ENCODE results near the gene LAT. TPM values are rescaled to one million over a fixed set of nuclear protein-coding genes. Genes with fewer than 3 reads are reported as not detected.
A peak's percentile ranks its signal among the peaks of the same experiment; 100 is the strongest.
"Not testable (repeated sequence)": the region's sequence is repeated elsewhere in the genome, so short reads cannot be mapped to it uniquely, and the experiment has no call there.

The LAT gene
- total RNA-seq, 8 experiments from 2014 or later: 0.71 to 6.2 (median 3.4) TPM

DNA sequence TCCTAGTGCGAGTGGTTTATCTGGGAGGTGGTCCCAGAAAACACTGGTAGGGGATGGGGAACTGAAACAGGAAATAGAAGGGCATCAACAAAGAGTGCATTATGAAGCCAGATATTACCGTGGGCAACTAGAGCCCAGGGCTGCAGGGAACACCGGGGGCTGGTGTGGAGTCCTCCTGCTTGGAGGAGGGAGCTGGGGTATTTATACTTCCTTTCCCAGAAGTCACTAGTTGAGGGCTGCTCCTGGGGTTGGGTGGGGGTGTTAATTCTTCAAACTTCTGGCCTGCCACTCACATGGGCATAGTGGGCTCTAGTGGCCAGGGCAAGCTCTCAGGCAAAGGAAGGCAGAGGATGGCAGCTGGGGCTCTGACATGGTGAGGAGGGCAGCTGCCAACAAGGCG lies 14.7 kb downstream of the LAT start:
- in situ Hi-C loops (cut with MboI; ENCODE audit: low pct_unique_long_range_greater_than_20kb in 2 of 9, low sequenced_read_pairs in 9 of 9, unreplicated experiment in 9 of 9): no loop called here
- Histone ChIP-seq H3K4me1 (replicated peaks in 1 of 2) (no peaks in the 10 kb centered on the region), H3K27ac (no peak overlapping the region), H3K4me3 (no peak overlapping the region)
- WGBS, 10 experiments: 45 to 100% (median 75%) methylated on average over 1 to 4 of the region's 4 CpGs; no CpG with 5 or more reads in 3 of the 10 experiments
- ATAC-seq (replicated peaks in 6 of 8): no peak

DNA sequence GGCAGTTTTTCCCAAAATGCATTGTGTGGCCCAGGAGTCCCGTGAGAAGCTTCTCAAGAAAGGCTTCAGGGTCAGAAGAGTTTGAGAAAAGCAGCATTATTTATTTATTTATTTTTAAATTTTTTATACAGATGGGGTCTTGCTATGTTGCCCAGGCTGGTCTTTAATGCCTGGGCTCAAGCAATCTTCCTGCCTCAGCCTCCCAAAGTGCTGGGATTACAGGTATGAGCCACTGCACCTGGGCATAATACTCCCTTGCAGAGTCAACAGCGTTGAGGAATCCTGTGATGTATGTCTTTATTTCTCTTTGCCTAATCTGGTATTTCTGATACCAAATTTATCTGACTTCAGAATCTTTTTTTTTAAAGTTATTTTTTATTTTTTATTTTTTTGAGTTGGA lies 15.2 kb downstream of the LAT start:
- Histone ChIP-seq H3K27ac (no peak overlapping the region), H3K4me1 (replicated peaks in 1 of 2) (no peaks in the 10 kb centered on the region), H3K4me3 (no peak overlapping the region)
- in situ Hi-C loops (cut with MboI; ENCODE audit: low pct_unique_long_range_greater_than_20kb in 2 of 9, low sequenced_read_pairs in 9 of 9, unreplicated experiment in 9 of 9): no loop called here
- WGBS, 10 experiments: 68 to 100% (median 92%) methylated on average over 1 to 2 of the region's 2 CpGs; no CpG with 5 or more reads in 2 of the 10 experiments
- ATAC-seq (replicated peaks in 6 of 8): no peak

DNA sequence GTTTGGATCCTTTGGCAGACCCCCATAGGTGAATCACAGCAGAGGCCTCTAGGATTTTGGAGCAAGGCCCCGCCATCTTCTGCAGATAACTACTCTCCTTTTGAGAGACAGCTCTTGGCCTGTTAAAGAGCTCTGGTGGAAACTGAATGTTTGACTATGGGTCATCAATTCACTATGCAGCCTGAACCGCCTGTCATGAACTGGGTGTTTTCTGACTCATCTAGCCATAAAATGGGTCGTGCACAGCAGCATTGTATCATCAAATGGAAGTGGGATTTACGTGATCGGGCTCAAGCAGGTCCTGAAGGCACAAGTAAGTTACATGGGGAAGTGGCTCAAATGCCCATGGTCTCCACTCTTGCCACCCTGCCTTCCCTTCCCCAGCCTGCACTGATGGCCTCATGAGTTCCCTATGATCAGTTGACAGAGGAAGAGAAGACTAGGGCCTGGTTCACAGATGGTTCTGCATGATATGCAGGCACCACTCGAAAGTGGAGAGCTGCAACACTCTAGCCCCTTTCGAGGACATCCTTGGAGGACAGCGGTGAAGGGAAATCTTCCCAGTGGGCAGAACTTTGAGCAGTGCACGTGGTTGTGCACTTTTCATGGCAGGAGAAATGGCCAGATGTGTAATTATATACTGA lies 19.8 kb downstream of the LAT start:
- in situ Hi-C loops (cut with MboI; ENCODE audit: low pct_unique_long_range_greater_than_20kb in 2 of 9, low sequenced_read_pairs in 9 of 9, unreplicated experiment in 9 of 9); ATAC-seq (replicated peaks in 6 of 8); H3K4me1 ChIP-seq (replicated peaks in 1 of 2); H3K27ac ChIP-seq; H3K4me3 ChIP-seq: not testable (repeated sequence)
- whole genome bisulfite sequencing, 10 experiments: 10 to 92% (median 46%) methylated on average over 1 to 8 of the region's 9 CpGs; no CpG with 5 or more reads in 3 of the 10 experiments

DNA sequence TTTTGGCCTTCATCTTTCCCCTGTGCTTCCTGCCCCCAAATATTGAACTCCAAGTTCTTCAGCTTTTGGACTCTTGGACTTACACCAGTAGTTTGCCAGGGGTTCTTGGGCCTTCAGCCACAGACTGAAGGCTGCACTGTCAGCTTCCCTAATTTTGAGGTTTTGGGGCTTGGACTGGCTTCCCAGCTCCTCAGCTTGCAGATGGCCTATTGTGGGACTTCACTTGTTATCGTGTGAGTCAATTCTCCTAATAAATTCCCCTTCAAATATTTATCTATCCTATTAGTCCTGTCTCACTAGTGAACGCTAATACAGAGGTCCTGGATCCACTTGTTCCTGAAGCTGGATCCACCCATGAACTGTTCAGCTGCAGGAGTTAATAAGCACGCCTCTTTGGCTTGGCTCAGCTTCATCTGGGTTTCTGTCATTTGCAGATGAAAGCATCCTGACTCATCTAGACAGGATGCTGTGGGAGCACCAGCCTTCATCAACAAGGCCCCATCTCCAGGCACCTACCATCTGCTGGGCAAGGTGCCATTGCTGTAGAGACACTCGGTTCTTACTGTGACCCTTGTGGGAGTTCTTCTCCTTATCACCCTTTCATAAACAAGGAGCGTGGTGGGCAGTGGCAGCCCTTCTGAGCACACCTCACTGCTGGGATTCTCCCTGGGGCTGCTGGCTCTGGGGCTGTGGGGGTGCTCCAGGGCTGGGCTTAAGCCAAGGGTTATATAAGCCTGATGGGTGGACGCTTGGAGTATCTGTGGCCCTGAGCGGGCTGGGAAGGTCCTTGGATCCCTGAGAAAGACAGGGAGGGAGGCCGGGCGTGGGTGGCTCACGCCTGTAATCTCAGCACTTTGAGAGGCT lies 23.1 kb downstream of the LAT start:
- Histone ChIP-seq H3K4me1 (replicated peaks in 1 of 2) (no peaks in the 10 kb centered on the region), H3K4me3 (no peak overlapping the region), H3K27ac (no peak overlapping the region)
- ATAC-seq (replicated peaks in 6 of 8): peak in 2 of 8 experiments; percentile 69 to 97
- in situ Hi-C loops (cut with MboI; ENCODE audit: low pct_unique_long_range_greater_than_20kb in 2 of 9, low sequenced_read_pairs in 9 of 9, unreplicated experiment in 9 of 9): no loop called here
- WGBS, 10 experiments: 20 to 100% (median 76%) methylated on average over 1 to 8 of the region's 10 CpGs; no CpG with 5 or more reads in 1 of the 10 experiments

DNA sequence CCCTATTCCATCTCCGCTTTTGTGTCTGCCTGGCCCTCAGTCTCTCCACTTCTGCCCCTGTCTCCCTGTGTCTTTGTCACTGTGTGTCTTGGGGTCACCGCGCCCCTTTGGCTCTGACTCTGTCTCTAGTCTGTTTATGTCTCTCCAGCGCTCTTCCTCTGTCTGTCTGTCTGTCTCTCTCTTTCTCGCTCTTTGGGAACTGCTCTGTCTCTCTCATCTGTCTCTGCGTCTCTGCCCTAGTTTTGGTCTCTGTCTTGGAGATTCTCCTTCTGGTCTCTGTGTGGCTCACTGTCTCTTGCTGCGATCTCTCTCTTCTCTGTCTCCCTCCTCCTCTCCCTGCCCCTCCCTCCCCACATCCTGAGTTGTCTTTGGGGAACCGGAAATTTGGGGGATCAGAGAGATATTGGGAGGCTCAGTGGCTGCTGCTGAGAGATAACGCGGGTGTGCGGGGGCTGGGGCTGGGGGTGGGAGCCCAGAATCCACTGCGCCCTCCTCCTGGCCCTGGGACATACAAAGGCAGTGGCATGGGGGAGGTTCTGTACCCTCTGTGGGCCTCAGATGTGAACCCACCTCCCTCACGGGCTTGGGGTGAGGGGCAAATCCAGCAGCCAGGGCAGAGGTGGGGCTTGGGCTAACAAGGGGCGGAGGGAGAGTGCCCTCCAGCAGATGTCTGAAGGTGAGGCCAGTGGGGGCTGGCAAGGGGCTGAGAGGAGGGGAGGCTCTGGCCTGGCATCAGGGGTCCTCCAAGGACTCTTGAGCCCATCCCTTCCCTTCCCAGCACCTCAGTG lies 24.4 kb downstream of the LAT start:
- in situ Hi-C loops (cut with MboI; ENCODE audit: low pct_unique_long_range_greater_than_20kb in 2 of 9, low sequenced_read_pairs in 9 of 9, unreplicated experiment in 9 of 9): no loop called here

DNA sequence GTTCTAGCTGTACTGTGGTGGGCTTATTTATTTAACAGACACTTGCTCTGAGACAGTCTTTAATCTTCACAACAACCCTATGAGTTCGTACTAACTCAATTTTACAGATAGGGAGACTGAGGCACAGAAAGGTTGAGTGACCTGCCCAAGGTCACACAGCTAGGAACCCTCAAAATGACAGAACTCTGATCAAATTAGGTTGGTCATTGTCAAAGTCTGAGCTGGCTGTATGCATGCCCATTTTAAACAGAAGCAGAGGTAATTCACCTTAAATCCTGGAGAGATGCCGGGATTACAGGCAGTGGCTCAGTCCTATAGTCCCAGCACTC lies 24.9 kb downstream of the LAT start:
- Histone ChIP-seq H3K4me1 (replicated peaks in 1 of 2) (no peaks in the 10 kb centered on the region), H3K4me3 (no peak overlapping the region), H3K27ac (no peak overlapping the region)
- in situ Hi-C loops (cut with MboI; ENCODE audit: low pct_unique_long_range_greater_than_20kb in 2 of 9, low sequenced_read_pairs in 9 of 9, unreplicated experiment in 9 of 9): no loop called here
- WGBS, 10 experiments: 67 to 100% (median 77%) methylated on average over 1 to 2 of the region's 2 CpGs; no CpG with 5 or more reads in 6 of the 10 experiments
- ATAC-seq (replicated peaks in 6 of 8): no peak

More for the DNA sequence above, 24.4 kb downstream of the LAT start:
- 81 to 100% (median 91%) methylated on average over 2 to 8 of the region's 14 CpGs; no CpG with 5 or more reads in 4 of the 10 experiments for WGBS, 10 experiments
- Histone ChIP-seq H3K4me1 (replicated peaks in 1 of 2) (no peaks in the 10 kb centered on the region), H3K27ac (no peak overlapping the region), H3K4me3 (no peak overlapping the region)
- no peak for ATAC-seq (replicated peaks in 6 of 8)

DNA sequence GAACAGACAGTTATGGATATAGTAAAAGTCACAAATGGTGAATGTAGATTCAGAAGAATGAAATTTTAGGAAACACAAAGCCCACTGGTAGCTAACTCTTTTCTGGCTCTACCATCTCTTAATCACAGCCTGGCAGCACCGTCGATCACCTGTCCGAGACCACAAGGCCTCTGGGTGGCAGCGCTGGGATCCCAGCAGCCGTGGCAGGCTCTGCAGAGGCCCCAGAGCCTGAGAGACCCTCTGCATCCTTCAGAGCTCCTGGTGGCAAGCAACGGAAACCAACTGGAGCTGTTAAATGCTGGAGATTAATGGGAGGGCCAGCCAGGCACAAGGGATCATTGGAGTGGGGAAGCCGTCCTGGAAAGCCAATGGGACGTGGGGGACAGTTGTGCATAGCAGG lies 26.3 kb downstream of the LAT start:
- in situ Hi-C loops (cut with MboI; ENCODE audit: low pct_unique_long_range_greater_than_20kb in 2 of 9, low sequenced_read_pairs in 9 of 9, unreplicated experiment in 9 of 9): no loop called here
- ATAC-seq (replicated peaks in 6 of 8): peak in 1 of 8 experiments; percentile 44
- Histone ChIP-seq H3K4me3 (no peak overlapping the region), H3K27ac (no peak overlapping the region), H3K4me1 (replicated peaks in 1 of 2) (no peaks in the 10 kb centered on the region)
- 50 to 85% (median 62%) methylated on average over 1 to 7 of the region's 8 CpGs; no CpG with 5 or more reads in 4 of the 10 experiments for WGBS, 10 experiments

DNA sequence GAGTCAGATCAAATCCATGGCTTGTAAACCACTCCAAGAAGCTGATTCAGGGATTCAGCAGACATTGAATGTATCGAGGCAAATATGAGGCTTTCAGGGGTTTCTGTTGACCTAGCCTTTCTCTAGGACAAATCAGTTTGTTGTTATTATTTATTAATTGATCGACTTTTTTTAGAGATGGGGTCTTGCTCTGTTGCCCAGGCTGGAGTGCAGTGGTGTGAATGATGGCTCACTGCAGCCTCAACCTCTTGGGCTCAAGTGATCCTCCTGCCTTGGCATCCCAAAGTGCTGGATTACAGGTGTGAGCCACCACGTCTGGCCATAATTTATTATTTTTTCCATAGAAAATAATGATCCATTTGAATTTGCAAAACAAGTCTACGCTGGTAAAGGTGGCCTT lies 27.0 kb downstream of the LAT start:
- Histone ChIP-seq H3K4me1 (replicated peaks in 1 of 2) (no peaks in the 10 kb centered on the region), H3K27ac (no peak overlapping the region), H3K4me3 (no peak overlapping the region)
- ATAC-seq (replicated peaks in 6 of 8): no peak
- in situ Hi-C loops (cut with MboI; ENCODE audit: low pct_unique_long_range_greater_than_20kb in 2 of 9, low sequenced_read_pairs in 9 of 9, unreplicated experiment in 9 of 9): no loop called here
- whole genome bisulfite sequencing, 10 experiments: 60 to 100% (median 70%) methylated on average over 1 to 3 of the region's 4 CpGs; no CpG with 5 or more reads in 2 of the 10 experiments

DNA sequence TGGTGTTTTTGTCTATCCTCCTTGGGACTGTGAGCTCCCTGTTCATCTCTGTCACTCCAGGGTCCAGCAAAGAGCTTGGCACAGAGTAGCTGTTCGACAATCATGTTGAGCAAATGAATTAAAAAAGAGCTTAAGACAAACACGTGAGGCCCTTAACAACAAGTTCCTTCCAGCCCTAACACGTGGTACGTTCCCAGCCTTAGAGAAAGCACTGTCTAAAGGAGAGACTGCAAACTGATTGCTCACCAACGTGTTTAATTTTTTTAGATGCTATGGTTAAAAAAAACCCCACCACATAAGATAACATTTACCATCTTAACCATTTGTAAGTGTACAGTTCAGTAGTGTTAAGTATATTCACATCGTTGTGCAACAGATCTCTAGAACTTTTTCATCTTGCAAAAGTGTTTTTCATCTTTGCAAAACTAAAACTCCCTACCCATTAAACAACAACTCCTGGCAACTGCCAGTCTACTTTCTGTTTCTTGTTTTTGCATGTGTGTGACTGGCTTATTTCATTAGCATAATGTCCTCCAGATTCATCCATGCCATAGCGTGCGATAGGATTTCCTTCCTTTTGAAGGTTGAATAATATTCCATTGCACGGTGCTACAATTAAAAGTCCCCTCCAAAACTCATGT lies 28.2 kb downstream of the LAT start:
- Histone ChIP-seq H3K27ac (no peak overlapping the region), H3K4me3 (no peak overlapping the region), H3K4me1 (replicated peaks in 1 of 2) (no peaks in the 10 kb centered on the region)
- in situ Hi-C loops (cut with MboI; ENCODE audit: low pct_unique_long_range_greater_than_20kb in 2 of 9, low sequenced_read_pairs in 9 of 9, unreplicated experiment in 9 of 9): no loop called here
- WGBS, 10 experiments: 12 to 89% (median 63%) methylated on average over 2 to 9 of the region's 9 CpGs
- peak in 2 of 8 experiments; percentile 67 to 88 for ATAC-seq (replicated peaks in 6 of 8)

DNA sequence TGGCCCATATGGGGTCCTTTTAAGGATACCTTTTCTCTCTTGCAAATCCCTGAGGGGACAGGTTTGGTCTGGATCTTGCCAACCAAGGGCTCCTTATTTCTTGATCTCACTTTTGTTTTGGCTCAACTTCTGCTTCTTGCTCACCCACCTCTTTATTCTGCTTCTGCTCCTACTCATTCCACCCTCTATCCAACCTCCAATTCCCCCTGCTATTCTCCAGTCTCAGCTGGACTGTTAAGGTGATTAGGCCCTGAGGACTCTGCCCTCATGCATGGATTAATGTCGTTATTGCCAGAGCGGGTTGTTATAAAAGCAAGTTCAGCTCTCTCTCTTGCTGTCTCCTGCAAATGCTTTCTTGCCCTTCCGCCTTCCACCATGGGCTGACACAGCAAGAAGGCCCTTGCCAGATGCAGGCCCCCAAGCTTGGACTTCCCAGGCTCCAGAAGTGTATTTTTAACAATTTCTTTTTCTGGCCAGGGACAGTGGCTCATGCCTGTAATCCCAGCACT lies 29.8 kb downstream of the LAT start:
- Histone ChIP-seq H3K27ac (no peak overlapping the region), H3K4me1 (replicated peaks in 1 of 2) (no peaks in the 10 kb centered on the region), H3K4me3 (no peak overlapping the region)
- in situ Hi-C loops (cut with MboI; ENCODE audit: low pct_unique_long_range_greater_than_20kb in 2 of 9, low sequenced_read_pairs in 9 of 9, unreplicated experiment in 9 of 9): no loop called here
- WGBS, 10 experiments: 79 to 100% (median 100%) methylated on average over 1 to 3 of the region's 3 CpGs; no CpG with 5 or more reads in 5 of the 10 experiments
- no peak for ATAC-seq (replicated peaks in 6 of 8)

DNA sequence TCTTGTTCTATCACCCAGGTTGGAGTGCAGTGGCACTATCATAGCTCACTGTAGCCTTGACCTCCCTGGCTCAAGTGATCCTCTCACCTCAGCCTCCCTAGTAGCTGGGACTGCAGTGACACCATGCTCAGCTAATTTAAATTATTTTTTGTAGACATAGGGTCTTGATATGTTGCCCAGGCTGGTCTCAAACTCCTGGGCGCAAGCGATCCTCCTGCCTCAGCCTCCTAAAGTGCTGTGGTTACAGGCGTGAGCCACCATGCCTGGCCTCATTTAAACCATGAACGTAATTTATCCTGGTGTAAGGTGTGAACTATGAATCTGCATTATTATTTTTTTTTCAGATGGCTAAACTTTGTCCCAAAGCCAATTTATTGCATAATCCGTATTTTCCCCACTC lies 37.3 kb downstream of the LAT start:
- WGBS, 10 experiments: 40 to 100% (median 79%) methylated on average over 1 to 4 of the region's 5 CpGs; no CpG with 5 or more reads in 3 of the 10 experiments
- Histone ChIP-seq H3K4me1 (replicated peaks in 1 of 2) (no peaks in the 10 kb centered on the region), H3K4me3 (no peak overlapping the region), H3K27ac (no peak overlapping the region)
- in situ Hi-C loops (cut with MboI; ENCODE audit: low pct_unique_long_range_greater_than_20kb in 2 of 9, low sequenced_read_pairs in 9 of 9, unreplicated experiment in 9 of 9): no loop called here
- ATAC-seq (replicated peaks in 6 of 8): no peak
